Kidney (tissue), 14 donors: ENCODE results near the gene CEP72. TPM values are rescaled to one million over a fixed set of nuclear protein-coding genes. Genes with fewer than 3 reads are reported as not detected.

Experiments
- DNase-seq, 5 donors: peaks; one replicate each; pipeline ENCODE4 v3.0.0-alpha.2; 2013 to 2020
- FAIRE-seq: peaks from 2 replicates; lab custom pipeline; 2012; peaks lifted over from hg19 to GRCh38; lab: Jason Lieb, UNC
- H3K27ac ChIP-seq, 2 donors: one replicate each; pipeline ENCODE4 v1.7.0; 2013; ENCODE audit warnings: low read depth in 2 of 2, low read length in 2 of 2, inconsistent platforms in 1 of 2
- H3K27me3 ChIP-seq: one replicate; pipeline ENCODE4 v1.7.1; 2013; ENCODE audit warnings: low read length, inconsistent platforms; ENCODE audit not compliant: control insufficient read depth, insufficient read depth
- H3K36me3 ChIP-seq, 3 donors: one replicate each; pipeline versions ENCODE4 v1.7.0 to v1.7.1; 2013; ENCODE audit warnings: low read length in 3 of 3, control low read depth in 1 of 3, inconsistent platforms in 1 of 3; ENCODE audit not compliant: insufficient read depth in 3 of 3, control insufficient read depth in 2 of 3
- H3K4me1 ChIP-seq, 3 donors: one replicate each; pipeline versions ENCODE4 v1.7.0 to v1.7.1; 2013; ENCODE audit warnings: low read length in 3 of 3, inconsistent platforms in 1 of 3, low read depth in 1 of 3; ENCODE audit not compliant: control insufficient read depth in 2 of 3, insufficient read depth in 2 of 3
- H3K4me3 ChIP-seq, 3 donors: one replicate each; pipeline versions ENCODE4 v1.7.0 to v1.8.1; 2013; ENCODE audit warnings: low read length in 3 of 3, control low read depth in 1 of 3, inconsistent platforms in 1 of 3
- H3K9ac ChIP-seq, 3 donors: one replicate each; pipeline versions ENCODE4 v1.7.0 to v1.7.1; 2013; ENCODE audit warnings: low read length in 3 of 3, control low read depth in 1 of 3, inconsistent platforms in 1 of 3
- H3K9me3 ChIP-seq, 3 donors: one replicate each; pipeline versions ENCODE4 v1.7.0 to v1.7.1; 2013; ENCODE audit warnings: low read length in 3 of 3, control low read depth in 1 of 3, inconsistent platforms in 1 of 3; ENCODE audit not compliant: control insufficient read depth in 2 of 3, insufficient read depth in 1 of 3
- CTCF ChIP-seq: IDR thresholded peaks from 3 replicates; pipeline ENCODE4 v1.5.1; 2012; ENCODE audit warnings: mild to moderate bottlenecking, moderate library complexity, borderline replicate concordance; ENCODE audit not compliant: insufficient read depth; ENCODE audit errors: extremely low read depth
- intact Hi-C: fragments of 100-400 bp; cut with DNase I; formaldehyde crosslinking; loops from one replicate; pipeline ENCODE4 v1.11.1; 2022
- polyA plus RNA-seq: library from polyadenylated mRNA; stranded (reverse); fragments of 350-450 nt; fragmentation: Illumina TruSeq; extraction: RNeasy Lipid Tissue Mini Kit (QIAGEN cat#74804); gene quantifications from one replicate; pipeline ENCODE4 v1.2.3, GENCODE V29; 2014; ENCODE audit warnings: low read depth, low replicate concordance; ENCODE audit not compliant: insufficient read depth
- total RNA-seq: library from RNA; stranded (reverse); fragmentation: NEBNext Ultra II Directional; extraction: Animal tissue kit (Norgen Biotek cat#: 25700); gene quantifications from one replicate; pipeline ENCODE4 v1.2.1, GENCODE V29; 2021
- donor health status: control.
- donor health status: control.
- donor health status: control.
- donor health status: control.
- donor health status: control.
- donor health status: DM: yes; HTN: yes; CAD: no.
- donor health status: Normal renal cell carcinoma (clear cell type).

The CEP72 gene
- total and polyA plus RNA-seq, 2 donors from 2014 or later = 1.1 to 7.8 TPM

- Histone ChIP-seq H3K9me3 (no peaks in the 10 kb centered on the region), H3K36me3 (no peaks in the 10 kb centered on the region), H3K27me3 (peaks cover 2% of the 10 kb centered on the region), H3K27ac (no peak overlapping the region), H3K4me1 (no peaks in the 10 kb centered on the region), H3K9ac (no peak overlapping the region), H3K4me3 (no peak overlapping the region)
- FAIRE-seq (no peak), DNase-seq (peak in 1 of 5 donors; percentile 24)
- TF ChIP-seq CTCF = no peak
- intact Hi-C loops = no loop called here
Observed at GRCh38 chr5:592158-592557, 20.0 kb upstream of the CEP72 start.

- Histone ChIP-seq H3K9ac (no peak overlapping the region), H3K27me3 (peaks cover 2% of the 10 kb centered on the region), H3K27ac (no peak overlapping the region), H3K4me1 (no peaks in the 10 kb centered on the region), H3K9me3 (no peaks in the 10 kb centered on the region), H3K36me3 (no peaks in the 10 kb centered on the region), H3K4me3 (no peak overlapping the region)
- DNase-seq (peak in 1 of 5 donors; percentile 13), FAIRE-seq (no peak)
- TF ChIP-seq CTCF = no peak
- intact Hi-C loops = no loop called here
Observed at GRCh38 chr5:593511-593910, 18.6 kb upstream of the CEP72 start.

- intact Hi-C loops = no loop called here
- Histone ChIP-seq H3K9me3 (no peaks in the 10 kb centered on the region), H3K27me3 (peaks cover 2% of the 10 kb centered on the region), H3K36me3 (no peaks in the 10 kb centered on the region), H3K4me1 (no peaks in the 10 kb centered on the region), H3K4me3 (no peak overlapping the region), H3K9ac (no peak overlapping the region), H3K27ac (no peak overlapping the region)
- TF ChIP-seq CTCF = no peak
- FAIRE-seq (no peak), DNase-seq (peak in 1 of 5 donors; percentile 22)
Observed at GRCh38 chr5:594226-594860, 17.8 kb upstream of the CEP72 start.
